HG03045 (cell line): ENCODE data around the gene CCDC158.
"Not testable (repeated sequence)": the region's sequence is repeated elsewhere in the genome, so short reads cannot be mapped to it uniquely, and the experiment has no call there.

Experiments used
- ATAC-seq: cut with Tn5 transposase; IDR thresholded peaks from one replicate; pipeline ENCODE4 v1.9.1; 2021; ENCODE audit warnings: mild to moderate bottlenecking, moderate library complexity; ENCODE audit not compliant: unreplicated experiment

CCDC158 gene

GRCh38 chr4:76282941-76283689 is 137.8 kb downstream of the CCDC158 start:
- no peak for ATAC-seq

DNA sequence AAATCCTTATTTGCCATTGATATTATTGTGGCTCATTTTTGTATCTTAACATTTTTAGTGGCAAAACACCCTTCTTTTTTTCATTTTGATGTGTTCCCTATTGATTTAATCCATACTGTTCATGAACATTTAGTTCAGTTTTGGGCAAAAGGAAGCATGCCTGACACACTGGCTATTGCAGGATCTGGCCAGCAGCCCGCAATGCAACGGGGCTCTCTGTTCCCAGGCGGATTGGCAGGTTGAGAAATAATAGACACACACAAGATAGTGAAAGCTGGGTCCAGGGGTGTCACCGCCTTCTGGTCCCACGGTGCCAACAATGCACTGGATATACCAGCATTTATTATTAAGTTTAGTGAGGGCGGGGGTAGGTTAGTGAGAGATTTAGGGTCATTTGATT is 139.3 kb downstream of the CCDC158 start:
- ATAC-seq, result not testable (repeated sequence)

- ATAC-seq, result no peak
Measured at GRCh38 chr4:76280488-76281441, 140.2 kb downstream of the CCDC158 start.

DNA sequence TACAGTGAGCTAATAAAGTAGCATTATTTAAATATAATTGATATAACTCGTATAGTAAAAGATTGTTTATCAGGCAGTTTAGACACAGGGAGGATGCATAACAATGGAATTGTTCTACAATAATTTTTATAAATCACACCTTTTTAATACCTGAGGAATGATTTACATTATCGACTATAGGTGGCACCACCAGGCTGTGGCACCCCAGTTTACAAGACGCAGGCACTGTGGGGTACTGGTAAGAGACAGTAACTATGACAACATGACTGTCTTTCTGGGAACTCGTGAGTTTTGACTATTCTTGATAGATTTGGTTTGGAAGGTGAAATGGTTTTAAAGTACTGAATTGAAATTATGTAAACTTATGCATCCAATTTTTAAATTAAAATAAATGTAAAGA is 141.5 kb downstream of the CCDC158 start:
- no peak for ATAC-seq

DNA sequence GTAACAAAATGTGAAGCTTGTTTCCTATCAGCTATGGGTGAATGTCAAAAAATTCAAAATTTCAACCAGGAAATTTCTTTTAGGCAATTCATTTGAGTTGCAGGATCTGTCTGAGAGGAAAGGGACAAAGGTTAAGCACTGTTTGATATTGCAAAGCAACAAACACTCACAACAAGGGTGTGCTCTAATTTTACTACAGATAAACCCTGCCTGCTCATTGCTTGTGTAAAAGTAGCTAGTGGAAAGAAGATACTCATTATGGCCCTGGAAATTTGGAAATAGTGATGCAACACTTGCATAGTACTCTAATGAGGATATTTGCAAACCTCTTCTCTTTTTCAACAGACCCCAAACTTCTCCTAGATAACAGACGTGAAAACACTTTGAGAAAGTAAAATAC is 142.4 kb downstream of the CCDC158 start:
- ATAC-seq, result no peak

- no peak for ATAC-seq
Measured at GRCh38 chr4:76277667-76278066, 143.3 kb downstream of the CCDC158 start.

DNA sequence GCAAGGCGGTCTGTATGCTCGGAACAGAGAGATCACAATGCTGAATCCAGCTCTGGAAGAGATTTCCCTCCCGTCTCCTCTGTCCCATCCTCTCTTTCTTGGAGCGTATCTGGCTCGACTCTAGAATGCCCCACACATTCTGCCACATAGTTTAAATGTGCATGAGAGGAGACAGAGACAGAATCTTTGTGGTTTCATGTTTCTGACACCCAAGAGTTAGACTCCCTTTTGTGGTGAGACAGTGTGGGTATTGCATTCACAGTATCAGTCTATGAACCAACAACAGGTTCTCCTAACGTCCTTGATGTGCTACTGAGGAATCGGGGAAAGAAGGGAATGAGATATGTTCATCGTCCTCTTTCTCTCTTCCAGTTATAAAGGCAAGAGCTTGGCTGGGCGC is 144.1 kb downstream of the CCDC158 start:
- ATAC-seq, result no peak

- no peak for ATAC-seq
Measured at GRCh38 chr4:76275486-76276124, 145.3 kb downstream of the CCDC158 start.

GRCh38 chr4:76272999-76273398 is 147.9 kb downstream of the CCDC158 start:
- ATAC-seq, result no peak

DNA sequence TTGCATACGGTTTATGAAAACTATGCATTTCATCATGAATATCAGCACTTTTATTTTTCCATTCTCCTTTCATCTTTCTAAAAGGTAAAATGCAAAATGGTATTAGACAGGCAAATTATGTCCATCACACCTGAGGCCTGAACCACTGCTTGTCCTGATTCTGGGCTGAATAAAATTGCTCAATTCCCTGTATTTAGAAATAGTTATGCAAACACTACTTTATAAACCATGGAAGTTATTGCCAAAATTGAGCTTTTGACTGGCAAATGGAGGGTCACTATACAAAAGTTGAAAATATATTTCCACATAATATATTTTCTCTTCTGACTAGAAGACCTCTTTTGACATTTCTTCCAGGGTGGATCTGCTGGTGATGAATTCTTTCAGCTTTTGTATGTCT is 148.4 kb downstream of the CCDC158 start:
- no peak for ATAC-seq

DNA sequence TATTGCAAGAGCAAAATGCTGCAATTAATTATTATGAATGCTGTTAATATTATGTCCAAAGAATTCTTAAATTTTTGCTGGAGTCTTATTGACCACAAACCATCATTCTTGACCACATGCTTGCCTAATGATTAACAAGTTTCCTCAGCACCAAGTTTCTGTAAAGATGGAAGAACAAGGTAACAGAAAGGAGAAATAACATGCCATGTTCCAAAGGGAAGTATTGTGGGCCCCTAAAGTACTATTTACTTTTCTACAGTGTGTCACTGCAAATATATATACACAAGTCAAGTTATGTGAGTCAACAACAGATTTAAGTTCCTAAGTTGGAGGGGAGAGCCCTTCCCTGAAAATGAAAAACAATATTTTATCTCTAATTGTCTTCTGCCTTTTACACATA is 148.9 kb downstream of the CCDC158 start:
- ATAC-seq, result no peak

DNA sequence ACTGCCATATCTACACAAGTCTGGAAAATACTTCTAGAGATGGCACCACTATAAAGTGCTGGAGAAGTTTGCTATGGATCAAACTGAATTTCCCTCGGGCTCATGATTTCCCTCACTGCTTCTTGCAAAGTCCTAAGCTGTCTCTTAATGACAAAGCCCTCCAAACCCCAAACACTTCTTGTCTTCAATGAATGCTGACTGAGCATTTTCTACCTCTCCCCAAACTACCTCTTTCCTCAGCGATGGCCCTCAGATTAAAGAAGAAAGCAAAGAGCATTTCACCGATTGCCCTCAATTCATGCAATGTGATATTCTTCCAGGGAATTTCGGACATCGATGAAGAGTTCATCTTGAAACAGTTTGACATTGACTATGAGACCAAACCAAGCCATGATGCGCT is 149.7 kb downstream of the CCDC158 start:
- ATAC-seq, result no peak

DNA sequence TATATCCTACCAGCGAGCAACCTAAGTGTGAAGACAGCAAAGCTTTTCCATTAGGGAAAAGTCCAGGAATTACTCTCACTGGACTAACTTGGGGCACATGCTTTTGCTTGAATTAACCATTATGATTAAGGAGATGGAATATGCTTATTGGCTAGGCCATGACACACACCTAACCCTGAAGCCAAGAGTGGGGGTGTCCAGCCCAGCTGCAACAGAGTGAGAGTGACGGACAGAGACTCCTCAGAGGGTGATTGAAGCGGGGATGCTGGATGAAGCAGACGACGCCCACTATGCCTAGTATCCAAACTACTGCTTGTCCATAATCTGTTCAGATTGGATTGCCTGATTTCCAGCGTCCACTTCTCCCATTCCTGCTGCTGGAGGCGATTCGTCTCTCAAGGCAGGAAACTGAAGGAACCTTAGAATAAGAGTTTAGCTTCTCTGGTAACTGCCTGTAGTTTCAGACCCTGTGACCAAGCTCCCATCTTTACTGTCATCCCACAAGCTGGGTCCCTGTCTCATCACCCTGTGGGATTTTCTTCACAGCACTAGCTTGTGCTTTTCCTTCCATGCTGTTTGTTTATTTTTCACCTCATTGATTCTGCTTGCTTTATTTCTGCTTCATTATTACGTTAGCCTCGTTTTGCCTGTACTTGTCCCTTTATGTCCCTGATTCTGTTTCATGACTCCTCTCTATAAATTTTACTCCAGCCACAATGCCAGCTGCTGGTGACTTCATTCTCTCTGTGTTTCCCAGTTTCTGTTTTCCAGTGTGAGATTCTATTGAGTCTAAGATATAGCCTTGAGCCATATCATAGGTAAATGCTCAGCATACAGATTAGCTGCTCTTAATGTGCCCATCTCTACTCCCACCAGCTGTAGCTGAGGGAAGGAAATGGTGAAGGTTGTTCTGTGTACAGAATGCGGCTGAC is 150.4 kb downstream of the CCDC158 start:
- no peak for ATAC-seq

DNA sequence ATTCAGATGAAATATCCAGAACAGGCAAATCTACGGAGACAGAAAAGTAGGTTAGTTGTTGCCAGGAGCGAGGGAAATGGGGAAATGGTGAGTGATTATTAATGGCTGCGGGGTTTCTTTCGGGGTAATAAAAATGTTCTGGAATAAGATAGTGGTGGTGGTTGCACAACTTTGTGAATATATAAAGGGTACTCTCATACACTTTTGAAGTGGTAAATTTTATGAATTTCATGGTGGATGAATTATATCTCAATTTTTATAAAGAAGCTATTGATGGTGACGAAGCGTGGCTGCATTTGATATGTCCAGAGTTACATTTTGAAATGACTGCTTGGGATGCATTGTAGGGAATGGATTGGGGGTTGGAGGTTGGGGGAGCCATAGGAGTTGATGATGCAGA is 153.1 kb downstream of the CCDC158 start:
- no peak for ATAC-seq

- ATAC-seq, result no peak
Measured at GRCh38 chr4:76266627-76267026, 154.3 kb downstream of the CCDC158 start.

DNA sequence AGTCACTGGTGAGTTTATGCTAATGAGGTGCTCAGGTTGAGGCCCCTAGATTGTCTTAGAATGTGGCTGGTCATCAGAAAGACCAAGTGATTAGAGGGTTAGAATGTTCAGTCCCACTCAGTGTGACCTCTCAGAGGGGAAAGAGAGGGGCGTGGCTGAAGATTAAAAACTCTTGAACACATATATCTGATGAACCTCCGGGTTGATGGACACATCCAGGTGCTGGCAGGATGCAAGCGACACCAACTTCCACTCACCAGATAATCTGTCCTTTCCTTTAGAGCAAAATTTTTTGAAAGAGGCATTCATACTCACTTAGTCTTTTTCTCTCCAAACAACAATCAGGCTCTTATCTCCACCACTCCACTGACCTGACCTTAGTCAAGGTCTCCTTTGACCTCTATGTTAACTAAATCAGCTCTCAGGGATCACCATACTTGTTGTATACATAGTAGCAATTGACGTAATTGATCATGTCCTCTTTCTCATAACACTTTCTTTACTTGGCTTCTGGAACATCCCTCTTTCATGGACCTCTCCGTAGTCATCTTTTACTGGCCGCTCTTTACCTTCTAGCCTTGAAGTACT is 155.2 kb downstream of the CCDC158 start:
- ATAC-seq, result no peak
